ENCODE measurements around the gene MYO7A. TPM values are rescaled to one million over a fixed set of nuclear protein-coding genes. Genes with fewer than 3 reads are reported as not detected.

The MYO7A gene
- total and polyA plus RNA-seq, 2 donors (not counting 3 experiments of a cell fraction or from before 2014, with no cell fraction given): 1.3 to 3.6 TPM

DNA sequence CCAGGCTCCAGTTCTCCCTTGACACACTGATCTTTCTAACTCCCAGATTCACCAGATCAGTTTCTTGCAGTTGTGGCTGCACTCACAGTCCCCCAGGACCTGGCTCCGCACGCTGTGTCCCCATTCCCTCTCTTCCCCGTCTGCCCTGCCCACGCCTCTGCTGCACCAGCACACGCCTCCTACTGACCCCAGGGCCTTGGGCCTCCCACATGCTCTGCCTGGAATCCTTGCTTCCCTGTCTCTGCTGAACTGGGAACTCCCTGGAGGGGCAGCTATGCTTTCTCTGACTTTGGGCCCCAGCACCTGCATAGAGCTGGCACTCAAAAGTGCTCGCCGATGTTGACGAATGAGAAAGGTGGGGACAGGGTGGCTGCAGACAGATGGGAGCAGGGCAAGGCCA is 68.9 kb downstream of the MYO7A start:
- Histone ChIP-seq H3K4me1 (ENCODE audit: control insufficient read depth, extremely low read depth, insufficient read depth, low read length) (no peaks in the 10 kb centered on the region), H3K9me3 (replicated peaks; ENCODE audit: control insufficient read depth, insufficient read depth, low read length) (no peaks in the 10 kb centered on the region), H3K4me3 (replicated peaks in 1 of 3; ENCODE audit: insufficient read depth in 1 of 3, low read depth in 1 of 3, low read length in 3 of 3) (no peak overlapping the region), H3K36me3 (ENCODE audit: control insufficient read depth in 2 of 2, extremely low read depth in 1 of 2, insufficient read depth in 2 of 2, low read length in 2 of 2) (no peaks in the 10 kb centered on the region), H3K27ac (ENCODE audit: insufficient read depth, low read depth, low read length) (no peak overlapping the region), H3K79me2 (ENCODE audit: control insufficient read depth, insufficient read depth, low read length) (no peaks in the 10 kb centered on the region), H3K4me2 (ENCODE audit: insufficient read depth, low read length) (no peak overlapping the region), H2AFZ (ENCODE audit: low read depth, low read length) (no peak overlapping the region), H3K9me1 (replicated peaks; ENCODE audit: control insufficient read depth, extremely low read depth, insufficient read depth, low read length) (no peaks in the 10 kb centered on the region), H3K27me3 (ENCODE audit: control insufficient read depth in 2 of 2, insufficient read depth in 2 of 2, low read length in 2 of 2) (no peaks in the 10 kb centered on the region), H4K20me1 (replicated peaks; ENCODE audit: control insufficient read depth, extremely low read depth, insufficient read depth, low read length) (no peaks in the 10 kb centered on the region), H3K9ac (replicated peaks; ENCODE audit: extremely low read depth, insufficient read depth, low read length) (no peak overlapping the region)
- CTCF ChIA-PET: interaction anchor here (1.2 to 4.6 kb wide), 9 partner anchors 8 to 423 kb away, joined by 3 to 235 read pairs (median 17); partner anchors contain the start of gene MYO7A
- DNase-seq (ENCODE audit: low read depth, low spot score): no peak
- dilution Hi-C loops (cut with MboI; ENCODE audit: extremely low pct_ligation_motif_present, low sequenced_read_pairs) (no loop called here), intact Hi-C loops (cut with micrococcal nuclease) (loop anchor here (10.0 kb wide), 1 partner anchor 278 kb away; the partner anchor contains the start of gene PAK1)
- POLR2A ChIA-PET: no interaction called here
- TF ChIP-seq MAX (IDR thresholded peaks at IDR 0.05; ENCODE audit: insufficient read depth, insufficient read length): no peak
- no peak for TF ChIP-seq POLR2A (IDR thresholded peaks at IDR 0.05; ENCODE audit: low read depth, low read length)
- TF ChIP-seq GATA2 (IDR thresholded peaks at IDR 0.05; ENCODE audit: insufficient read depth, insufficient read length, low read depth, low read length): no peak
- TF ChIP-seq FOS (IDR thresholded peaks at IDR 0.05; ENCODE audit: borderline replicate concordance, insufficient read depth, low read length): no peak
- no peak for TF ChIP-seq EZH2 (IDR thresholded peaks at IDR 0.05; ENCODE audit: borderline replicate concordance, low read depth, low read length, severe bottlenecking)
- no peak for TF ChIP-seq POLR2AphosphoS5 (IDR thresholded peaks at IDR 0.05; ENCODE audit: insufficient read depth, low read depth, low read length)
- TF ChIP-seq MYC (IDR thresholded peaks at IDR 0.05; ENCODE audit: low read depth, low read length): no peak
- no peak for TF ChIP-seq JUN (IDR thresholded peaks at IDR 0.05; ENCODE audit: borderline replicate concordance, insufficient read depth, insufficient read length, low read depth)
- no peak for TF ChIP-seq CTCF (IDR thresholded peaks at IDR 0.05; ENCODE audit: extremely low read depth in 1 of 2, insufficient read depth in 1 of 2, low read depth in 1 of 2, low read length in 2 of 2)
- FAIRE-seq: no peak
- BruUV-seq (replicated peaks): no TSS peak

All from endothelial cell of umbilical vein (primary cell).